Activated CD4-positive, alpha-beta T cell treated with anti-CD3 and anti-CD28 coated beads, Interleukin-2, amount 10 ng/mL, durations not matched to agents 24 days and 14 days (primary cell): ENCODE data around the gene SPSB4. TPM values are rescaled to one million over a fixed set of nuclear protein-coding genes. Genes with fewer than 3 reads are reported as not detected.
"Not testable (repeated sequence)": the region's sequence is repeated elsewhere in the genome, so short reads cannot be mapped to it uniquely, and the experiment has no call there.

Experiments
- DNase-seq: peaks from one replicate; pipeline ENCODE4 v3.0.0; 2022
- H3K27ac Mint-ChIP-seq: one replicate; pipeline ENCODE4 v1.8.0; 2022; ENCODE audit warnings: mild to moderate bottlenecking, mixed read lengths
- H3K27me3 Mint-ChIP-seq: one replicate; pipeline ENCODE4 v1.8.0; 2022; ENCODE audit warnings: mixed read lengths
- H3K36me3 Mint-ChIP-seq: one replicate; pipeline ENCODE4 v1.8.0; 2022; ENCODE audit warnings: low read depth, mild to moderate bottlenecking, mixed read lengths
- H3K4me1 Mint-ChIP-seq: one replicate; pipeline ENCODE4 v1.8.0; 2021; ENCODE audit warnings: mixed read lengths
- H3K4me3 Mint-ChIP-seq: one replicate; pipeline ENCODE4 v1.8.0; 2022; ENCODE audit warnings: mild to moderate bottlenecking, moderate library complexity, mixed read lengths
- H3K9me3 Mint-ChIP-seq: one replicate; pipeline ENCODE4 v1.8.0; 2021; ENCODE audit warnings: mixed read lengths
- intact Hi-C: fragments of 100-400 bp; cut with micrococcal nuclease; formaldehyde crosslinking; loops from one replicate; pipeline ENCODE4 v1.15.1; 2023
- total RNA-seq: library from RNA; stranded (reverse); gene quantifications from 2 replicates; pipeline ENCODE4 v1.2.3, GENCODE V29; 2022

The SPSB4 gene
- total RNA-seq, result 0.07 TPM in 1 of 2 replicates, not detected in the other

- H3K4me1 Mint-ChIP-seq, result peaks cover 8% of the 10 kb centered on the region
- H3K27me3 Mint-ChIP-seq, result peaks cover 69% of the 10 kb centered on the region
- peak; percentile 63 for DNase-seq
- no peaks in the 10 kb centered on the region for H3K9me3 Mint-ChIP-seq
- intact Hi-C loops, result no loop called here
- peak within 1 kb of the TSS; percentile 65 for H3K4me3 Mint-ChIP-seq
- no peaks in the 10 kb centered on the region for H3K36me3 Mint-ChIP-seq
- H3K27ac Mint-ChIP-seq, result no peak within 1 kb of the TSS
These were observed at the start of gene SPSB4 for GRCh38 chr3:141050576-141051442. Gene SPSB4, plus strand, starts transcription at chr3:141051347. Its CDS starts 14,758 bp downstream, at chr3:141066105.

- no peaks in the 10 kb centered on the region for H3K9me3 Mint-ChIP-seq
- H3K4me1 Mint-ChIP-seq, result peaks cover 2% of the 10 kb centered on the region
- no peak for DNase-seq
- H3K36me3 Mint-ChIP-seq, result no peaks in the 10 kb centered on the region
- intact Hi-C loops, result no loop called here
- no peak overlapping the region for H3K4me3 Mint-ChIP-seq
- peaks cover 40% of the 10 kb centered on the region for H3K27me3 Mint-ChIP-seq
- H3K27ac Mint-ChIP-seq, result no peak overlapping the region
These were observed 44.8 kb upstream of the SPSB4 start for GRCh38 chr3:141006344-141006743.

- no peak overlapping the region for H3K4me3 Mint-ChIP-seq
- H3K9me3 Mint-ChIP-seq, result no peaks in the 10 kb centered on the region
- intact Hi-C loops, result no loop called here
- peaks cover 36% of the 10 kb centered on the region for H3K27me3 Mint-ChIP-seq
- H3K36me3 Mint-ChIP-seq, result no peaks in the 10 kb centered on the region
- no peak for DNase-seq
- H3K27ac Mint-ChIP-seq, result no peak overlapping the region
- H3K4me1 Mint-ChIP-seq, result peaks cover 6% of the 10 kb centered on the region
These were observed 41.7 kb upstream of the SPSB4 start for GRCh38 chr3:141009496-141009895.

- H3K36me3 Mint-ChIP-seq, result no peaks in the 10 kb centered on the region
- intact Hi-C loops, result loop anchor here (1.0 kb wide), 2 partner anchors 95 to 181 kb away; no protein-coding TSS in a partner anchor
- no peak overlapping the region for H3K4me3 Mint-ChIP-seq
- H3K9me3 Mint-ChIP-seq, result no peaks in the 10 kb centered on the region
- peaks cover 6% of the 10 kb centered on the region for H3K4me1 Mint-ChIP-seq
- peaks cover 35% of the 10 kb centered on the region for H3K27me3 Mint-ChIP-seq
- H3K27ac Mint-ChIP-seq, result no peak overlapping the region
- peak; percentile 94 for DNase-seq
These were observed 39.7 kb upstream of the SPSB4 start for GRCh38 chr3:141011232-141011996.

GRCh38 chr3:141011997-141012262 lies 39.2 kb upstream of the SPSB4 start:
- H3K9me3 Mint-ChIP-seq, result no peaks in the 10 kb centered on the region
- intact Hi-C loops, result loop anchor here (1.0 kb wide), 2 partner anchors 94 to 180 kb away; no protein-coding TSS in a partner anchor
- H3K4me1 Mint-ChIP-seq, result peaks cover 8% of the 10 kb centered on the region
- no peak overlapping the region for H3K27ac Mint-ChIP-seq
- DNase-seq, result no peak
- H3K27me3 Mint-ChIP-seq, result peaks cover 30% of the 10 kb centered on the region
- H3K4me3 Mint-ChIP-seq, result no peak overlapping the region
- H3K36me3 Mint-ChIP-seq, result no peaks in the 10 kb centered on the region

GRCh38 chr3:141012571-141012970 lies 38.6 kb upstream of the SPSB4 start:
- Mint-ChIP-seq H3K27ac (no peak overlapping the region), H3K27me3 (peaks cover 28% of the 10 kb centered on the region), H3K4me1 (peaks cover 12% of the 10 kb centered on the region), H3K4me3 (no peak overlapping the region), H3K9me3 (no peaks in the 10 kb centered on the region), H3K36me3 (no peaks in the 10 kb centered on the region)
- intact Hi-C loops, result no loop called here
- no peak for DNase-seq

GRCh38 chr3:141015481-141015880 lies 35.7 kb upstream of the SPSB4 start:
- Mint-ChIP-seq H3K4me3 (no peak overlapping the region), H3K36me3 (no peaks in the 10 kb centered on the region), H3K27ac (no peak overlapping the region), H3K9me3 (no peaks in the 10 kb centered on the region), H3K4me1 (peaks cover 22% of the 10 kb centered on the region), H3K27me3 (peaks cover 12% of the 10 kb centered on the region)
- DNase-seq, result no peak
- intact Hi-C loops, result loop anchor here (5.0 kb wide), 1 partner anchor 73 kb away; the partner anchor contains the start of gene SLC25A36

- not testable (repeated sequence) for H3K27me3 Mint-ChIP-seq, H3K9me3 Mint-ChIP-seq, H3K36me3 Mint-ChIP-seq
- H3K27ac Mint-ChIP-seq, result peak overlapping the region; percentile 38
- DNase-seq, result peak; percentile 82
- peak overlapping the region; percentile 57 for H3K4me3 Mint-ChIP-seq
- peaks cover 19% of the 10 kb centered on the region for H3K4me1 Mint-ChIP-seq
- intact Hi-C loops, result loop anchor here (5.0 kb wide), 1 partner anchor 75 kb away; the partner anchor contains the start of gene SLC25A36
These were observed 33.5 kb upstream of the SPSB4 start for GRCh38 chr3:141017366-141018322.

GRCh38 chr3:141019244-141019643 lies 31.9 kb upstream of the SPSB4 start:
- DNase-seq, result no peak
- H3K27me3 Mint-ChIP-seq, result peaks cover 15% of the 10 kb centered on the region
- H3K36me3 Mint-ChIP-seq, result no peaks in the 10 kb centered on the region
- H3K9me3 Mint-ChIP-seq, result no peaks in the 10 kb centered on the region
- intact Hi-C loops, result loop anchor here (5.0 kb wide), 1 partner anchor 77 kb away; the partner anchor contains the start of gene SLC25A36
- no peak overlapping the region for H3K4me3 Mint-ChIP-seq
- H3K4me1 Mint-ChIP-seq, result peaks cover 19% of the 10 kb centered on the region
- H3K27ac Mint-ChIP-seq, result no peak overlapping the region

- Mint-ChIP-seq H3K36me3 (no peaks in the 10 kb centered on the region), H3K4me3 (no peak overlapping the region), H3K27me3 (peaks cover 17% of the 10 kb centered on the region), H3K9me3 (no peaks in the 10 kb centered on the region), H3K27ac (no peak overlapping the region), H3K4me1 (peaks cover 19% of the 10 kb centered on the region)
- intact Hi-C loops, result no loop called here
- DNase-seq, result no peak
These were observed 30.9 kb upstream of the SPSB4 start for GRCh38 chr3:141020143-141020830.

- Mint-ChIP-seq H3K4me1 (peaks cover 19% of the 10 kb centered on the region), H3K9me3 (no peaks in the 10 kb centered on the region), H3K27me3 (peaks cover 18% of the 10 kb centered on the region), H3K4me3 (no peak overlapping the region), H3K27ac (no peak overlapping the region), H3K36me3 (no peaks in the 10 kb centered on the region)
- DNase-seq, result no peak
- intact Hi-C loops, result no loop called here
These were observed 29.9 kb upstream of the SPSB4 start for GRCh38 chr3:141021261-141021660.

GRCh38 chr3:141030296-141030695 lies 20.9 kb upstream of the SPSB4 start:
- H3K27me3 Mint-ChIP-seq, result peaks cover 25% of the 10 kb centered on the region
- H3K4me1 Mint-ChIP-seq, result no peaks in the 10 kb centered on the region
- DNase-seq, result no peak
- H3K9me3 Mint-ChIP-seq, result no peaks in the 10 kb centered on the region
- H3K27ac Mint-ChIP-seq, result no peak overlapping the region
- H3K36me3 Mint-ChIP-seq, result no peaks in the 10 kb centered on the region
- H3K4me3 Mint-ChIP-seq, result no peak overlapping the region
- intact Hi-C loops, result no loop called here

- Mint-ChIP-seq H3K27me3 (peaks cover 17% of the 10 kb centered on the region), H3K36me3 (no peaks in the 10 kb centered on the region), H3K9me3 (no peaks in the 10 kb centered on the region), H3K4me3 (no peak overlapping the region), H3K4me1 (no peaks in the 10 kb centered on the region), H3K27ac (no peak overlapping the region)
- intact Hi-C loops, result no loop called here
- no peak for DNase-seq
These were observed 11.6 kb upstream of the SPSB4 start for GRCh38 chr3:141039589-141039988.
